HG03097 (cell line): ENCODE measurements around the gene ARPC4.
A peak's percentile ranks its signal among the peaks of the same experiment; 100 is the strongest.
"Not testable (repeated sequence)": the region's sequence is repeated elsewhere in the genome, so short reads cannot be mapped to it uniquely, and the experiment has no call there.

Experiments used
- ATAC-seq: cut with Tn5 transposase; IDR thresholded peaks from one replicate; pipeline ENCODE4 v1.9.1; 2021; ENCODE audit not compliant: unreplicated experiment, low FRiP score

The ARPC4 gene

GRCh38 chr3:9815986-9816385, 23.1 kb downstream of the ARPC4 start:
- no peak for ATAC-seq

GRCh38 chr3:9817436-9817835, 24.6 kb downstream of the ARPC4 start:
- no peak for ATAC-seq

- ATAC-seq, result no peak
These were observed 25.9 kb downstream of the ARPC4 start for GRCh38 chr3:9818666-9819335.

GRCh38 chr3:9820543-9820942, 27.7 kb downstream of the ARPC4 start:
- ATAC-seq, result no peak

- ATAC-seq, result no peak
These were observed 28.1 kb downstream of the ARPC4 start for GRCh38 chr3:9820946-9821345.

GRCh38 chr3:9825451-9826040, 32.7 kb downstream of the ARPC4 start:
- no peak for ATAC-seq

GRCh38 chr3:9826815-9827573, 34.1 kb downstream of the ARPC4 start:
- no peak for ATAC-seq

GRCh38 chr3:9828801-9829755, 36.2 kb downstream of the ARPC4 start:
- ATAC-seq, result no peak

- ATAC-seq, result no peak
These were observed 38.4 kb downstream of the ARPC4 start for GRCh38 chr3:9831253-9831652.

- no peak for ATAC-seq
These were observed 40.2 kb downstream of the ARPC4 start for GRCh38 chr3:9833078-9833477.

- ATAC-seq, result no peak
These were observed 41.9 kb downstream of the ARPC4 start for GRCh38 chr3:9834520-9835380.

- ATAC-seq, result no peak
These were observed 45.1 kb downstream of the ARPC4 start for GRCh38 chr3:9837701-9838582.

GRCh38 chr3:9838856-9839255, 46.0 kb downstream of the ARPC4 start:
- ATAC-seq, result no peak

GRCh38 chr3:9841015-9841414, 48.1 kb downstream of the ARPC4 start:
- no peak for ATAC-seq

GRCh38 chr3:9843715-9844438, 51.0 kb downstream of the ARPC4 start, which contains the start of gene RPUSD3:
Gene RPUSD3 (minus strand): TSS chr3:9844008. CDS start chr3:9843990, 18 bp downstream.
- ATAC-seq, result peak; percentile 95

- no peak for ATAC-seq
These were observed 53.3 kb downstream of the ARPC4 start for GRCh38 chr3:9846231-9846630.

- no peak for ATAC-seq
These were observed 54.1 kb downstream of the ARPC4 start for GRCh38 chr3:9846931-9847488.

- not testable (repeated sequence) for ATAC-seq
These were observed 55.0 kb downstream of the ARPC4 start for GRCh38 chr3:9847870-9848269.
